NCI-H510A treated with DMSO at 0.1 percent for 48 hours (cell line): ENCODE measurements around the gene ZHX3.

ENCODE experiments used
- DNase-seq: peaks from one replicate; lab custom pipeline; 2025; lab: John Stamatoyannopoulos, UW

ZHX3 gene

GRCh38 chr20:41317546-41318270 is at the start of gene ZHX3:
Gene ZHX3 (minus strand): TSS chr20:41317731. CDS start chr20:41204916, 112,815 bp downstream.
- DNase-seq = peak; percentile 95

GRCh38 chr20:41367393-41367695 is 49.8 kb upstream of the ZHX3 start:
- DNase-seq = no peak

GRCh38 chr20:41366546-41367392 is 49.2 kb upstream of the ZHX3 start, which contains the start of gene EMILIN3:
Gene EMILIN3 (minus strand): TSS chr20:41366818. CDS start chr20:41366634, 184 bp downstream.
- no peak for DNase-seq

- DNase-seq = no peak
Measured at GRCh38 chr20:41365777-41366545, 48.4 kb upstream of the ZHX3 start.

GRCh38 chr20:41364967-41365765 is 47.6 kb upstream of the ZHX3 start:
- DNase-seq = no peak

- DNase-seq = no peak
Measured at GRCh38 chr20:41364236-41364855, 46.8 kb upstream of the ZHX3 start.

- no peak for DNase-seq
Measured at GRCh38 chr20:41363601-41364000, 46.1 kb upstream of the ZHX3 start.

GRCh38 chr20:41362748-41363140 is 45.2 kb upstream of the ZHX3 start:
- DNase-seq = no peak

- peak; percentile 6 for DNase-seq
Measured at GRCh38 chr20:41361757-41362747, 44.5 kb upstream of the ZHX3 start.

- no peak for DNase-seq
Measured at GRCh38 chr20:41360831-41361756, 43.6 kb upstream of the ZHX3 start.

- DNase-seq = no peak
Measured at GRCh38 chr20:41359541-41360011, 42.0 kb upstream of the ZHX3 start.

- no peak for DNase-seq
Measured at GRCh38 chr20:41358717-41359116, 41.2 kb upstream of the ZHX3 start.

GRCh38 chr20:41358230-41358629 is 40.7 kb upstream of the ZHX3 start:
- no peak for DNase-seq

GRCh38 chr20:41357424-41358163 is 40.1 kb upstream of the ZHX3 start:
- DNase-seq = no peak

- DNase-seq = no peak
Measured at GRCh38 chr20:41356951-41357350, 39.4 kb upstream of the ZHX3 start.

- no peak for DNase-seq
Measured at GRCh38 chr20:41355598-41356203, 38.2 kb upstream of the ZHX3 start.

- DNase-seq = no peak
Measured at GRCh38 chr20:41355192-41355591, 37.7 kb upstream of the ZHX3 start.

GRCh38 chr20:41353530-41353929 is 36.0 kb upstream of the ZHX3 start:
- no peak for DNase-seq
